ENCODE results near the gene CACNA1G.

DNA sequence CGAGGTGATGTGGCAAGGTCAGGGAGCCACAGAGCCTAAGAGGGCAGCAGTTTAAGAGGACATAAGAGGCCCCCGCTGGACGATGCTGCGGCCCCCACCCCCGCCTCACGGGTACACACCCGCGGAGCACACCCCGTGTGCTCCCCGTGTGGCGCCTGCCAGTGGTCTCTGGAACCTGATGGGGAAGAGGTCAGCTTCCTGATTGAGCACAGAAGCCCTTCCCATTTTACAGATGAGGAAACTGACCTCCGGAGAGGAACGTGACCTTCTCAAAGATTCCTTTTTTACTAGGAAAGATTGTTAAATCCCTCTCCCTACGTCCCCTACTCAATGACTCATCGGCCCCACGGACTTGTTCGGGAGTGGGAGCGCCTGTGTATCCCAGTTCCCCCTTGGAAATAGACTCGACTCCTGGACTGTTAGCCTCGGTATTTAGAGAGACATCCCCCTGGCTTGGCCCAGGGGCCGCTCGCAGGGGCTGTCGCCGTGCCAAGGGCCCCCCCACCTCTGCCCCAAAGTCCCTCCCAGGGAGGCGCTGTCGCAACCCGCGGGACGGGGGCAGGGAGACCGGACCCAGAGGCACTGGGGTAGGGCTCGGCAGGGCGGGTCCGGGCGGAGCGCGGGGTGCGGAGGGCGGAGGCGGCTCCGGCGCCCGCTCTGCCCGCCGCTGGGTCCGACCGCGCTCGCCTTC lies 73.9 kb downstream of the CACNA1G start, which contains the start of gene ABCC3:
- TF ChIP-seq CTCF (IDR thresholded peaks at IDR 0.05; ENCODE audit: poor library complexity, severe bottlenecking) (no peak), REST (IDR thresholded peaks at IDR 0.05; ENCODE audit: borderline replicate concordance) (no peak), EZH2 (IDR thresholded peaks at IDR 0.05; ENCODE audit: borderline replicate concordance, insufficient read depth, low read length, poor library complexity, severe bottlenecking) (no peak), TAF1 (IDR thresholded peaks at IDR 0.05; ENCODE audit: low read depth) (no peak), POLR2AphosphoS5 (IDR thresholded peaks at IDR 0.05) (no peak), MXI1 (conservative IDR thresholded peaks at IDR 0.05; ENCODE audit: poor library complexity, severe bottlenecking) (no peak), RAD21 (conservative IDR thresholded peaks at IDR 0.05) (no peak), EP300 (conservative IDR thresholded peaks at IDR 0.05; ENCODE audit: poor library complexity, severe bottlenecking) (no peak)

All from neural cell (in vitro differentiated cells).